ENCODE results near the gene ZRANB1.

- no peak for TF ChIP-seq CTCF (IDR thresholded peaks at IDR 0.05)
- TF ChIP-seq POLR2A (IDR thresholded peaks at IDR 0.05), result no peak
Observed at GRCh38 chr10:124957404-124957947, 15.6 kb downstream of the ZRANB1 start.
